Loucy (cell line): ENCODE measurements around the gene CAV3.

Experiments used
- EZH2phosphoT487 ChIP-seq: fragments of 200-600 bp; IDR thresholded peaks from 2 replicates; pipeline ENCODE4 v1.6.1; 2018; ENCODE audit warnings: antibody characterized with exemption, mild to moderate bottlenecking, moderate library complexity, borderline replicate concordance
- TF ChIP-seq, protein P1 (sequence below): fragments of 200-600 bp; sonication (generic); conservative IDR thresholded peaks from 2 replicates; pipeline ENCODE4 v1.5.1; 2014; ENCODE audit warnings: mild to moderate bottlenecking, antibody characterized with exemption, low read length

DNA sequence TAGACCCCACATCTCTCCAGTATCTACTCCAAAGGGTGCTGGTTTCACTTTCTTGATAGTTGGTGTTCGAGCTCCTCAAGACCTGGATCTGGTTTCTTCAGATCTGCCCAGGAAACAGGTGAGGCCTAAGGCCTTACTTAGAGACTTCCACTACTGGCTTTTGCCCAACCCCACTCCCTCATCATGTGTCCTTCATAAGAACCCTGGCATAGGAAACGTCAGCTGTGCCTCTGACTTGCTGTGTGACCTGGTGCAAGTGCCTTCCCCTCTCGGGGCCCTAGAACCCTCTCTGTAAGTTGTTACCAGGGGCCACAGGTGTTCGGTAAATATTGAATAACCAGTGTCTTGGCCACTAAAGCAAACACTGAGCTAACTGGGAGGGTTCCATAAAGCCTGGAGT lies 31.9 kb downstream of the CAV3 start:
- TF ChIP-seq, protein P1, sequence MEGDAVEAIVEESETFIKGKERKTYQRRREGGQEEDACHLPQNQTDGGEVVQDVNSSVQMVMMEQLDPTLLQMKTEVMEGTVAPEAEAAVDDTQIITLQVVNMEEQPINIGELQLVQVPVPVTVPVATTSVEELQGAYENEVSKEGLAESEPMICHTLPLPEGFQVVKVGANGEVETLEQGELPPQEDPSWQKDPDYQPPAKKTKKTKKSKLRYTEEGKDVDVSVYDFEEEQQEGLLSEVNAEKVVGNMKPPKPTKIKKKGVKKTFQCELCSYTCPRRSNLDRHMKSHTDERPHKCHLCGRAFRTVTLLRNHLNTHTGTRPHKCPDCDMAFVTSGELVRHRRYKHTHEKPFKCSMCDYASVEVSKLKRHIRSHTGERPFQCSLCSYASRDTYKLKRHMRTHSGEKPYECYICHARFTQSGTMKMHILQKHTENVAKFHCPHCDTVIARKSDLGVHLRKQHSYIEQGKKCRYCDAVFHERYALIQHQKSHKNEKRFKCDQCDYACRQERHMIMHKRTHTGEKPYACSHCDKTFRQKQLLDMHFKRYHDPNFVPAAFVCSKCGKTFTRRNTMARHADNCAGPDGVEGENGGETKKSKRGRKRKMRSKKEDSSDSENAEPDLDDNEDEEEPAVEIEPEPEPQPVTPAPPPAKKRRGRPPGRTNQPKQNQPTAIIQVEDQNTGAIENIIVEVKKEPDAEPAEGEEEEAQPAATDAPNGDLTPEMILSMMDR, result no peak
- TF ChIP-seq EZH2phosphoT487, result no peak
